ENCODE results near the gene TMEM248. TPM values are rescaled to one million over a fixed set of nuclear protein-coding genes. Genes with fewer than 3 reads are reported as not detected.

Gene TMEM248, protein sequence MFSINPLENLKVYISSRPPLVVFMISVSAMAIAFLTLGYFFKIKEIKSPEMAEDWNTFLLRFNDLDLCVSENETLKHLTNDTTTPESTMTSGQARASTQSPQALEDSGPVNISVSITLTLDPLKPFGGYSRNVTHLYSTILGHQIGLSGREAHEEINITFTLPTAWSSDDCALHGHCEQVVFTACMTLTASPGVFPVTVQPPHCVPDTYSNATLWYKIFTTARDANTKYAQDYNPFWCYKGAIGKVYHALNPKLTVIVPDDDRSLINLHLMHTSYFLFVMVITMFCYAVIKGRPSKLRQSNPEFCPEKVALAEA
- 70.2 TPM for total RNA-seq

DNA sequence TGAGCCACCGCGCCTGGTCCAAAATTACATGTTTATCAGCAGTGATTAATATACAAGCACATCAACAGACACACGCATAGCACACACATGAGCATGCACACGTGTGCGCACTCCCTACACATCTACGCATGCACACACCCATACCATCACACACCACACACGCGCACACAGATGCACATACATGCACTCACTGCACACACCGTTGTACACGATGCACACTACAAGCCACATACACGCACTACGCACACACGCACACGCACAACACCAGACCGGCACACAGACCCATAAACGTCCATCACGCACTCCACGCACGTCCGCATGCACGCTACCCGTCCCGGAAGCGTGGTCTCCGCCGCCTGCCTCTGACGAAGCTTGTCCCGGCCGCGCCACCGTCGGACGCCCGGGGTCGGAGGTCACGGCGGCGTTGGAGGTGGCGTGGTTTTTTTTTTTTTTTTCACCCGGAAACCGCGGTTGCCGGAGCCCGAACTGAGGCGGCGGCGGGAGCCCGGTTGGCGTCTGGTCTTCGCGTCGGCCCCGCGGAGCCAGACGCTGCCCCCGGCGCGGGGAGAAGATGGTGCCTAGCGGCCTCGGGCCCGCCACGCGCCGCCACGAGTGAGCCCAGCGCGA is at the start of gene TMEM248:
Gene TMEM248 (plus strand): TSS at position 457 of the 627 bp plus-strand sequence. CDS start 20,641 bp downstream, outside the sequence.

DNA sequence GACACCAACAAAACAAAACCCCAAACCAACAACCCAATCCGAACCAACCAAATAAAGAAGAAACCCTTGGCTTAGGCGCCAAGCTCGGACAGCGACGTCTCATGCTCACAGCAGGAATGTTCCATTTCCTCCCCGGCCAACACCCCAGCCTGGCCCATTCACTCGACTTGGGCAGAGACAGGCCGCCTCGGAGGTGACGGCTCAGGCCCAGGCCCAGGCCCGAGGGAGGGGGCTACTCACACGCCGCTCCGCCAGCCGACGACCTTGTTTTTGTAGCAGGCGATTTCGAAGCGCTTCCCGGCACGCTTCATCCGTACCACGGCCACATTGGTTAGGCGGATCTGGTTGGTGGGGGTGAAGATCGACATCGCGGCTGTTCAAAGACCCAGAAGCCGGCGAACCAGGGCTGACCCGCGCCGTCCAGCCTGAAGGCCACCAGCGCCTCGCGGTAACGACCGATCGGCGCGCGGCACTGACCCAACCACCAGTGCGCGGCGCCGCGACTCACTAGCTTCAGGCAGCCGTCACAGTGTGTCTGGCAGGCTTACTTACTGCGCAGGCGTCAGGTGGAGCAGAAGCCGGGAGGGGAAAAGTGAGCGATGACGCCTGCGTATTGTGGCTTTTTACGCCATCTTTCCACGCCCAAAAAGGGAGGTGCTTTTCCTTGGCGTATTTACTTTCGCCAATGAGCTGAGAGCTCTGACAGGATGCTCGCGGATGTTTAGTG is 74.2 kb downstream of the TMEM248 start, which contains the start of gene SBDS:
Gene SBDS (minus strand): TSS at position 537 of the 727 bp plus-strand sequence. CDS start 169 bp downstream, at position 368.

DNA sequence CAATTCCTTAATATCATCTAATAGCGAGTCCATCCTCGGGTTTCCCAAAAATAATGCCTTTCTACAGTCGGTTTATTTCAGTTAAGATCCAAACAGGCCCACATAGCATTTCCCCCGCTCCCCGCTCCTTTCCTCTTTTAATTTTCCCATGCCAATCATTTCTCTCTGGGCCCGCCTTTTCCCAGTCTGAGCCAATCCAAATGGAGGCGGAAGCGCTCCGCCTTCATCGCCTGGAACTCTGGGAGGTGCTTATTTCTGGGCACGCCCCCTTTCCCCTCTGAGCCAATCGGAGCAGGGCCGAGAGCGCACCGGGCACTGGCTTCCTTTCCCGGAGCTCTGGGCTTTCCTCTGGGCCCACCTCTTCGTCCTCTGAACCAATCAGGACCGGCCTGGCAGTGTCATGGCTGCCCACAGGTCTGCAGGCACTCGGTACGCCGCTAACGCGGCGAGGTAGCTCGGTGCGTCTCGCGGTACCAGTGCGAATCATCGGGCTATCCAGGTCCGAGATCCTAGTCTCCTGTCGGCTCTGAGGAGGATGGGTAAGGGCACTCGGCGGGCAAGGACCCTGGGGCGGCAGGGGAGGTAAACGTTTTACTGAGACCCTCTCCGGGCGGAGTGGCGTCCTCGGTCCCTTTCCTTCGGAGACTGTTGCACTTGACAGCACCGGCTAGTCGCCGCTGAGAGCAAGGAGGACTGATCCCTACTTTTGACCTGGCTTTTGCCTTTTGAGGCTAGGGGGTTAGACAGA is 75.6 kb downstream of the TMEM248 start, which contains the start of gene TYW1:
Gene TYW1 (plus strand): TSS at position 390 of the 748 bp plus-strand sequence. CDS start 146 bp downstream, at position 536.

Small RNA genes within 50 kb of the gene (small RNA-seq; reads per million reads assigned to genes)
- not detected for gene RF00017 (ENCODE audit: low replicate concordance)
- gene RN7SL43P (ENCODE audit: low replicate concordance), result not detected
- gene RNU6-1254P (ENCODE audit: low replicate concordance), result not detected

Other genes with a start within 250 kb of the TMEM248 start
- 21.5 TPM for gene RABGEF1, start 180.5 kb upstream of the TMEM248 start, total RNA-seq
- 47.7 TPM for gene SBDS, start 74.4 kb downstream of the TMEM248 start, total RNA-seq
- 22.9 TPM for gene TYW1, start 75.6 kb downstream of the TMEM248 start, total RNA-seq